Measurements from ENCODE around the gene CLTCL1.
"Not testable (repeated sequence)": the region's sequence is repeated elsewhere in the genome, so short reads cannot be mapped to it uniquely, and the experiment has no call there.

The CLTCL1 gene

DNA sequence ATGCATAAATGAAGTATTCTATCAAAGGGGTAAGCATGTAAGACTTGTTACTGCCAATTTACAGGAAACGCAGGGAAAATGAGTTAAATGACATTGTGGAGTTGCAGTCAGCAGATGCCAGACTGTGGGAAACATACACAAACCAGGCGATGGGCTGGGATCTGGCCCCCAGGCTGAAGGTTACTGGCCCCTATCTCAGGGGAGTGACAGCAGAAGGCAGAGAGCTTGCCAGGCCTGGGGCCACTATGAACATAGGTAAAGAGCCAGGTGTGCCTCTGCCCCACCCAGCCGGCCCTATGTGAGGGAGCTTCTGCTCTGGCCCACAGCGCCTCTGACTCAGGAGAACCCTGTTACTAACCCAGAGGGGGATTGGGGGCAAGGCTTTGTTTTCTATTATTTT, 86.9 kb downstream of the CLTCL1 start:
- H3K27ac ChIP-seq (ENCODE audit: low read depth, low read length): no peak overlapping the region
- H3K9me3 ChIP-seq (ENCODE audit: insufficient read depth, low read depth, low read length): no peaks in the 10 kb centered on the region
- H3K27me3 ChIP-seq (ENCODE audit: insufficient read depth, low read length): no peaks in the 10 kb centered on the region
- H3K9ac ChIP-seq (ENCODE audit: low read depth, low read length): no peak overlapping the region
- peaks cover 16% of the 10 kb centered on the region for H3K36me3 ChIP-seq (ENCODE audit: insufficient read depth, low read length)
- no peak overlapping the region for H3K4me3 ChIP-seq (ENCODE audit: low read length)
- WGBS: 93% methylated on average over 4 of the region's 4 CpGs
- H3K4me1 ChIP-seq (ENCODE audit: insufficient read depth, low read length): no peaks in the 10 kb centered on the region

DNA sequence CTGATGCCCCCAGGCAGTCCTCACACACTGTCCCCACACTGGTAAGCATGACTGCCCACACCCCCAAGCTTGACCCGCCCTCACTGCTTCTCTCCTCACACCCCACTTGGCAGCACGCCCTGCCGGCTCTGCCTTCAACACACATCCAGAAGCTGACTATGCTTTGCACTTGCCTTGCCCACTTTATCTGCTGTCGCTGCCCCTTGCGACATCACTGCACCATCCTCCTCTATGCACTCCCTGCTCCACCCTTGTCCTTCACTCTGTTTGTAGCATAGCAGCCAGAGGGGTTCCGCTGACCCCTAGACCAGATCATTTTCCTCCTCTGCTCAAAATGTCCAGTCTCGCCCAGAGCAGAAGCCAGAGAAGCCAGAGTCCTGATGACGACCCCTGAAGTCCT, 87.7 kb downstream of the CLTCL1 start:
- WGBS: 92% methylated on average over 8 of the region's 8 CpGs

DNA sequence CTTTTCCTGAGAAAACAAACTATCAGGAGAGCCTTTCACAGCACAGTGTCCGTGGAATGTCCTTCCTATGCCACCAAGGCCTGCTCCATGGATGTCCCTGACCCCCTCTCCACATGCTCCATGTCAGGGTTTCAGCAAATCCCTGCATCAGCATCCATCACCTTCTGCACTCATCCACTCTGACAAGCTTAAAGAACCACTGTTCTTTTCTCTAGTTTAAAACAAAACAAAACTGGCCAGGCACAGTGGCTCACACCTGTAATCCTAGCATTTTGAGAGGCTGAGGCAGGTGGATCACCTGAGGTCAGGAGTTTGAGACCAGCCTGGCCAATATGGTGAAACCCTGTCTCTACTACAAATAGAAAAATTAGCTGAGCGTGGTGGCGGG, 88.7 kb downstream of the CLTCL1 start:
- WGBS: 89% methylated on average over 3 of the region's 3 CpGs
- not testable (repeated sequence) for H3K9ac ChIP-seq (ENCODE audit: low read depth, low read length)

More for the DNA sequence above, 87.7 kb downstream of the CLTCL1 start:
- no peak overlapping the region for H3K9ac ChIP-seq (ENCODE audit: low read depth, low read length)
- peaks cover 16% of the 10 kb centered on the region for H3K36me3 ChIP-seq (ENCODE audit: insufficient read depth, low read length)
- no peak overlapping the region for H3K27ac ChIP-seq (ENCODE audit: low read depth, low read length)
- H3K4me3 ChIP-seq (ENCODE audit: low read length): no peak overlapping the region
- no peaks in the 10 kb centered on the region for H3K4me1 ChIP-seq (ENCODE audit: insufficient read depth, low read length)
- H3K27me3 ChIP-seq (ENCODE audit: insufficient read depth, low read length): no peaks in the 10 kb centered on the region
- no peaks in the 10 kb centered on the region for H3K9me3 ChIP-seq (ENCODE audit: insufficient read depth, low read depth, low read length)

DNA sequence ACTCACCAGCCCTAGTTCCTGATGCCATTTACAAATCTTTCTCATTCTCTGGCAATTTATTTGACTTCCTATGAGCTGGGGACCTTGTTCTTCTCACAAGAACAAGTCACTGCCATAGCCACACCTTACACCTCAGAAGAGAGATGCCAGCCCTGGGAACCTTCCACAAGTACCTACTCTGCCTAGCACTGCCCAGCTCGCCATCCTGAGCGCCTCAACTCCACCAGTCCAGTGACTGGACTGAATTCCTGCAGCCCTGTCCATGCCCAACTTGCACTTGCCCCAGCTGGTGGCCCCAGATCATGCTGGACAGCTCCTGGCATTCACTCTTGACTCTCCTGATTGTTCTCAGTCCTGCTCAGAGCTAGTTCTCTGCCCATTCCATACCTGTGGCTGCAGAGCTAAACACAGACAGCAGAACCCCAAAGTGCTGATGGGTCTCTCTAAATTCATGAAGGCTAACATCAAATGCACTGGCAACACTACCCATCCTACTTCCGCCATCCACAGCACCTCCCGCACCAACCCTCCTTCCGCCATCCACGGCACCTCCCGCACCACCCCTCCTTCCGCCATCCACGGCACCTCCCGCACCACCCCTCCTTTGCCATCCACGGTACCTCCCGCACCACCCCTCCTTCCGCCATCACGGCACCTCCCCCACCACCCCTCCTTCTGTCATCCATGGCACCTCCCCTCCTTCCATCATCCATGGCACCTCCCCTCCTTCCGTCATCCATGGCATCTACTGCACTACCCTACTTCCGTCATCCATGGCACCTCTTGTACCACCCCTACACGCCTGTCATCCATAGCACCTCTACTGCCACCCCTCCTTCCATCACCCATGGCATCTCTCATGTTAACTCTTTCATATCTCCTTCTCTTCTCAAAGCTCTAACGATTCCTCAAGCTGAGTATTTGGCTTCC, 89.4 kb downstream of the CLTCL1 start:
- no peaks in the 10 kb centered on the region for H3K27me3 ChIP-seq (ENCODE audit: insufficient read depth, low read length)
- H3K4me1 ChIP-seq (ENCODE audit: insufficient read depth, low read length): no peaks in the 10 kb centered on the region
- H3K9me3 ChIP-seq (ENCODE audit: insufficient read depth, low read depth, low read length): no peaks in the 10 kb centered on the region
- no peak overlapping the region for H3K27ac ChIP-seq (ENCODE audit: low read depth, low read length)
- H3K36me3 ChIP-seq (ENCODE audit: insufficient read depth, low read length): peaks cover 11% of the 10 kb centered on the region
- no peak overlapping the region for H3K4me3 ChIP-seq (ENCODE audit: low read length)
- 95% methylated on average over 18 of the region's 18 CpGs for WGBS
- H3K9ac ChIP-seq (ENCODE audit: low read depth, low read length): no peak overlapping the region

More for the DNA sequence above, 88.7 kb downstream of the CLTCL1 start:
- not testable (repeated sequence) for H3K4me1 ChIP-seq (ENCODE audit: insufficient read depth, low read length); H3K27me3 ChIP-seq (ENCODE audit: insufficient read depth, low read length); H3K9me3 ChIP-seq (ENCODE audit: insufficient read depth, low read depth, low read length); H3K4me3 ChIP-seq (ENCODE audit: low read length); H3K27ac ChIP-seq (ENCODE audit: low read depth, low read length)
- peaks cover 11% of the 10 kb centered on the region for H3K36me3 ChIP-seq (ENCODE audit: insufficient read depth, low read length)

DNA sequence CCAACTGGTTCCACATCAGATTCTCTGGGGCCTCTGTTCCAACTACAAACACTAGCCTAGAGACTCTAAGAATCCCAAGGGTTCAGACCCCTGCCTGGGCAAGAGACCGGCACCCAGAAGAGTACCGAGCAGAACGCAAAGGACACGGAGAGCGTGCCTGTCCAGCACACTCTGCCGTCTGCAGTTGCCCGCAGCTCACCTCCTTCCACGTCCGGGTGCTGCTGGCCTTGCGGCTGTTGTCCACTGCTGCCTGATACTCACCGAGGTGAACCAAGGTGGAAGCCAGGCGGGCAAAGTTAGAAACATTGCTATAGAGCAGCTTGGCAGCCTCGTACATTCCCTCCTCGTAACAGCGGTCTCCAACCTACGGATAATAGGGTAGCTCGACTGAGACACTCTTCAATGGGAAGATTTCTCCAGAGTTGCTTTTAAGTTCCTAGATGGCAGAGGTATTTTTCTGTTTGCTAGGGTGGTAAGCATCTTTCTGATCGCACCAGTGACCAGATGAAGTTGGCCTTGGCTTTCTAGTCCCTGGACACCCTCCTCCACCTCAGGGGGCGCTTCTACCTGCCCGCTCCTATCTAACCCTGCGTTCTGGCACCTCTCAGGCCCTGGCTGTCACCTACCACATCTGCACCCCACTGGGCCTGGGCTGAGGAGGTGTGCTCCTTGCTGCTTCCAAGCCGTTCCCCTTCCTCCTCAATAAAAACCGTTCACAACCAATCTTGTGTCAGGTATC, 90.2 kb downstream of the CLTCL1 start:
- Histone ChIP-seq H3K4me1 (ENCODE audit: insufficient read depth, low read length) (no peaks in the 10 kb centered on the region), H3K9me3 (ENCODE audit: insufficient read depth, low read depth, low read length) (no peaks in the 10 kb centered on the region), H3K36me3 (ENCODE audit: insufficient read depth, low read length) (peaks cover 16% of the 10 kb centered on the region), H3K9ac (ENCODE audit: low read depth, low read length) (no peak overlapping the region), H3K27ac (ENCODE audit: low read depth, low read length) (no peak overlapping the region), H3K4me3 (ENCODE audit: low read length) (no peak overlapping the region), H3K27me3 (ENCODE audit: insufficient read depth, low read length) (no peaks in the 10 kb centered on the region)
- WGBS: 94% methylated on average over 23 of the region's 23 CpGs

DNA sequence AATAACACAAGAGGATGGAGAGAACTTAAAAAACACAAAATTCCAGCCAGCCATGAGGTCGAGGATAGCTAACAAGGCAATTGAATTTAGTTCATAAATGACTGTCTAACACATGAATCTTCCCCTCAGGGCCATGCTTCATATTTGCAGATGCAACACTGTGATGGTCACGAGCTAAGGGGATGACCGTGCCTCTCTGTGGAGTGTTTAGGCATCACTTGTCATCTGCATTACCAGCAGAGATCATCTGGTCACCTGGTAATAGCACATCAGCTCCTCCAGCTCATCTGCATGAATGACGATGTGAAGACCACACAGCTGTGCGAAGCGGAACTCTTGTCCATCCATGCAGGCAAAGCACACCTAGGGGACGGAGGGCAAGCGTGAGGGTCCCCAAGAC, 92.0 kb downstream of the CLTCL1 start:
- no peaks in the 10 kb centered on the region for H3K27me3 ChIP-seq (ENCODE audit: insufficient read depth, low read length)

DNA sequence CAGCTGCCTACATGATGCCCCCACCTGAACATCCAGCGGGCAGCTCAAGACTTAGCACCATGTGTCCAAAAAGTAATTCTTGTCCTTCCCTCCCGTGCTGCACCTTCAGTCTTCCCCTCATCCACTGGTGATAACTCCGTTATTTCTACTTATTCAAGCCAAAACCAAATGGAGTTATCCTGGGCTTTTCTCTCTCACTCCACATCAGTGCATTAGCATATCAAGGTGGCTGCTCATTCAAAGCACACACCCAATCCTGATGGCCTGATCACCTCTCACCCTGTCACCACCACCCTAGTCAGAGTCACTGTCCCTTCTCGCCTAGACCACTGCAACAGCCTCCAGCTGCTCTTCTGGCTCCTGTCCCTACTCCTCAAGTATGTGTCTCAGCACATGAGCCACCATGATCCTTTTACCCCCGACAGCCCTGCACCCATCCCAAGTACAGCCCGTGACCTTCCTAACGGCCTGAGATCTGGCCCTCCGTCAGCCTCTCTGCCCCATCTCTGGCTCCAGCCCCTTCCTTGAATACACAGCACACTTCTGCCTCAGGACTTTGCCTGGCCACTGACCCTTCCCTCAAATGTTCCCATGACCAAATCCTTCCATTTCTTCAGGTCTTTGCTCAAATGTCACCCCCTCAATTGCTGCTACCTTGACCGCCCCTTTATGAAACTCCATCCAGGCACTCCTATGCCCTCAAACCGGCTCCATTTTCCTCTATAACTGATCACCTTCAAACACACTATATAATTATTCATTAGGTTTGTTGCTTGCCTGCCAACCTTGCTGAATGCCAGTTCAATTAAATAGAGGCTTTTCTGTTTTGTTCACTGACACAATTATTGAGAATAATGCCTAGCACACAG, 93.3 kb downstream of the CLTCL1 start:
- Histone ChIP-seq H3K9me3 (ENCODE audit: insufficient read depth, low read depth, low read length) (no peaks in the 10 kb centered on the region), H3K9ac (ENCODE audit: low read depth, low read length) (no peak overlapping the region), H3K4me1 (ENCODE audit: insufficient read depth, low read length) (no peaks in the 10 kb centered on the region), H3K4me3 (ENCODE audit: low read length) (no peak overlapping the region), H3K27me3 (ENCODE audit: insufficient read depth, low read length) (no peaks in the 10 kb centered on the region), H3K36me3 (ENCODE audit: insufficient read depth, low read length) (peaks cover 18% of the 10 kb centered on the region), H3K27ac (ENCODE audit: low read depth, low read length) (no peak overlapping the region)
- WGBS: 93% methylated on average over 10 of the region's 10 CpGs

More for the DNA sequence above, 92.0 kb downstream of the CLTCL1 start:
- no peak overlapping the region for H3K4me3 ChIP-seq (ENCODE audit: low read length)
- H3K9ac ChIP-seq (ENCODE audit: low read depth, low read length): no peak overlapping the region
- H3K9me3 ChIP-seq (ENCODE audit: insufficient read depth, low read depth, low read length): no peaks in the 10 kb centered on the region
- 93% methylated on average over 8 of the region's 8 CpGs for WGBS
- no peaks in the 10 kb centered on the region for H3K4me1 ChIP-seq (ENCODE audit: insufficient read depth, low read length)
- peaks cover 18% of the 10 kb centered on the region for H3K36me3 ChIP-seq (ENCODE audit: insufficient read depth, low read length)
- H3K27ac ChIP-seq (ENCODE audit: low read depth, low read length): no peak overlapping the region

DNA sequence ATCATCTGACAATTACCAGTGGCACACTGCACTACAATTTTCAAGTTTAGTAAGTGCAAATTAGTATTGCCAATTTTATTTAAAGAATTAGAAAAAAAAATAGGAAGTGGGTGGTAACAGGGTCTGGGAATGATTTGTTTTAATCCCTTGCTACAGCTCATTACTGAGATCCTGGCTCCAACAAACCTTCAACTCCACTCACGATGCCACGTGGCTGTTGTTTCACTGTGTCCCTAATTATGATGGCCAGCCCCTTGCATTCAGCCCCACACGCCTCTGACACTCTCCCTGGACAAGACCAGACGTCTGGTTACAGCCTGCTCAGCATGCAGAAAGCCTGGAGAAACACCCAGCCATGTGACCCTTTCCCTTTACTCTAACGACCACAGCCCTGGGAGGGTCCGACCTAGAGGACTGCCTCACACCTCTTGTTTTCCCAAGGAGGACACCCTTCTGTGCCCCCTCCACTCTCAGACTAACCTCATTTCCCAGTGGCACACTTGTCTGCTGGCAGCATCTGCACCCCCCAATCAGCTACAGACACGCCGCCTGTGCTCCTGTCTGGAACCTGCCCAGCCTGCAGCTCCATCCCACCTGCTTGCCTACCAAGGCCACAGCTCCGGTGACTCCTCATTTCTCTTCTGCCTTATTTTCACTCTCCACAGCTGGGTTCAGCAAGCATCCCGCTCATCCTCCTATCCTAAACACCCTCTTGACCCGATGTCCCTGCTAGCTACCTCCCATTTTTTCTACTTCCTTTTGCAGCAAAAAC, 94.5 kb downstream of the CLTCL1 start:
- Histone ChIP-seq H3K4me1 (ENCODE audit: insufficient read depth, low read length) (no peaks in the 10 kb centered on the region), H3K27ac (ENCODE audit: low read depth, low read length) (no peak overlapping the region), H3K9me3 (ENCODE audit: insufficient read depth, low read depth, low read length) (no peaks in the 10 kb centered on the region), H3K4me3 (ENCODE audit: low read length) (no peak overlapping the region), H3K36me3 (ENCODE audit: insufficient read depth, low read length) (peaks cover 18% of the 10 kb centered on the region), H3K9ac (ENCODE audit: low read depth, low read length) (no peak overlapping the region), H3K27me3 (ENCODE audit: insufficient read depth, low read length) (no peaks in the 10 kb centered on the region)
- 91% methylated on average over 11 of the region's 11 CpGs for WGBS

DNA sequence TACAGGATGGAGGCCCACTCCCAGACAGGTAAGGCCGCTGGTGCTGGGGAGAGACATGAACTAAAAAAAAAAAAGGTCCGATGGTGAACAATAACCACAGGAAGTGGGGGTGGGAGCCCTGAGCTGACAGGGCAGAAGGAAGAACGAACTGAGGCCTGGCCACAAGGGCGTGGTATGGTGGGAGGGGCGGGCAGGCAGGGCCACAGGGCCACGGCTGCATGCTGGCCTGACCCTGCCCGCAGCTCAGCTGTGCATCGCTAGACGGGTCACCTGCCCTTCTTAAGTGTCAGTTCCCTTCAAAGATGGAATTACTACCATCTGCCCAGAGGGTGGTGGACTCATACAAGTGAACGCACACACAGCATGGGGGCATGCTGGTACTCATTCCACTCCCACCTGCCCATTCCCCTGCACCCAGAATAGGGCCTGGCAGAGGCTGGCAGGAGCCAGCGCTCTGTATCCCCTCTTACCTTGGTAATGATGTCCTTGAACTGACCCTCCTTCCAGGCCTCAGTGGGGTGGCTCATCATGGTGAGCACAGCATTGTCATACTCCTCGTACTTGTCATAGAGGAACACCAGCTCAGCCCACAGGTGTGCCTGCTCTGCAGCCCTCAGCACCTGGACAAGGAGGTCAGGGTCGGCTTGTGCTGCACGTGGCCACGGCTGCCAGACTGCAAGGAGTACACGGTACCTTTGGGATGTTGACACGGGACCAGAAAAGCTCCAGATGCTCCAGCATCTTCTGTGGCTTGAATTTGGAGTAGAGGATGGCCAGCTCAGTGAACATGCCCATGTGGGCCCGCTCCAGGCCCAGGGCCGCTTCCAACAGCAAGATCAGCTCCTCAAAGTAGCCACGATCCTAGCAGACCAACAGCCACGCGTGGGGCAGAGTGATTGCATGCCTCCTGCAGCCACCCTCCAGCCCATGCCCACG, 95.5 kb downstream of the CLTCL1 start:
- no peak overlapping the region for H3K4me3 ChIP-seq (ENCODE audit: low read length)
- no peaks in the 10 kb centered on the region for H3K27me3 ChIP-seq (ENCODE audit: insufficient read depth, low read length)
- H3K9ac ChIP-seq (ENCODE audit: low read depth, low read length): no peak overlapping the region
- 94% methylated on average over 23 of the region's 23 CpGs for WGBS
- no peaks in the 10 kb centered on the region for H3K9me3 ChIP-seq (ENCODE audit: insufficient read depth, low read depth, low read length)
- peaks cover 18% of the 10 kb centered on the region for H3K36me3 ChIP-seq (ENCODE audit: insufficient read depth, low read length)
- H3K4me1 ChIP-seq (ENCODE audit: insufficient read depth, low read length): no peaks in the 10 kb centered on the region
- H3K27ac ChIP-seq (ENCODE audit: low read depth, low read length): no peak overlapping the region

Data from HUES64 (cell line).